ENCODE data around the gene CHML.

Gene CHML

GRCh38 chr1:241603731-241604245, 36.4 kb downstream of the CHML start:
- Histone ChIP-seq H3K9me3 (ENCODE audit: severe bottlenecking) (no peaks in the 10 kb centered on the region), H3K4me3 (ENCODE audit: low read depth, low read length) (no peak overlapping the region), H3K27ac (no peak overlapping the region), H3K36me3 (no peaks in the 10 kb centered on the region), H3K27me3 (ENCODE audit: insufficient read depth, low read depth, severe bottlenecking) (peaks cover 4% of the 10 kb centered on the region)
- TF ChIP-seq CTCF (IDR thresholded peaks at IDR 0.05; ENCODE audit: low read depth, low read length): no peak
- DNase-seq: no peak

GRCh38 chr1:241600496-241600901, 39.7 kb downstream of the CHML start:
- no peak for DNase-seq
- Histone ChIP-seq H3K4me3 (ENCODE audit: low read depth, low read length) (no peak overlapping the region), H3K27me3 (ENCODE audit: insufficient read depth, low read depth, severe bottlenecking) (peaks cover 4% of the 10 kb centered on the region), H3K27ac (no peak overlapping the region), H3K9me3 (ENCODE audit: severe bottlenecking) (no peaks in the 10 kb centered on the region), H3K36me3 (no peaks in the 10 kb centered on the region)
- no peak for TF ChIP-seq CTCF (IDR thresholded peaks at IDR 0.05; ENCODE audit: low read depth, low read length)

GRCh38 chr1:241598249-241598648, 41.9 kb downstream of the CHML start:
- no peaks in the 10 kb centered on the region for H3K9me3 ChIP-seq (ENCODE audit: severe bottlenecking)
- H3K27me3 ChIP-seq (ENCODE audit: insufficient read depth, low read depth, severe bottlenecking): peaks cover 4% of the 10 kb centered on the region
- DNase-seq: no peak
- no peak overlapping the region for H3K27ac ChIP-seq
- no peak for TF ChIP-seq CTCF (IDR thresholded peaks at IDR 0.05; ENCODE audit: low read depth, low read length)
- H3K4me3 ChIP-seq (ENCODE audit: low read depth, low read length): no peak overlapping the region
- H3K36me3 ChIP-seq: no peaks in the 10 kb centered on the region

- Histone ChIP-seq H3K27ac (no peak overlapping the region), H3K36me3 (no peaks in the 10 kb centered on the region), H3K9me3 (ENCODE audit: severe bottlenecking) (no peaks in the 10 kb centered on the region), H3K27me3 (ENCODE audit: insufficient read depth, low read depth, severe bottlenecking) (peaks cover 4% of the 10 kb centered on the region), H3K4me3 (ENCODE audit: low read depth, low read length) (no peak overlapping the region)
- DNase-seq: no peak
- TF ChIP-seq CTCF (IDR thresholded peaks at IDR 0.05; ENCODE audit: low read depth, low read length): no peak
Measured at GRCh38 chr1:241596633-241597032, 43.5 kb downstream of the CHML start.

- no peak for DNase-seq
Measured at GRCh38 chr1:241593186-241593585, 47.0 kb downstream of the CHML start.

More at GRCh38 chr1:241593186-241593585, 47.0 kb downstream of the CHML start:
- Histone ChIP-seq H3K36me3 (no peaks in the 10 kb centered on the region), H3K27me3 (ENCODE audit: insufficient read depth, low read depth, severe bottlenecking) (no peaks in the 10 kb centered on the region), H3K4me3 (ENCODE audit: low read depth, low read length) (no peak overlapping the region), H3K9me3 (ENCODE audit: severe bottlenecking) (no peaks in the 10 kb centered on the region), H3K27ac (no peak overlapping the region)
- no peak for TF ChIP-seq CTCF (IDR thresholded peaks at IDR 0.05; ENCODE audit: low read depth, low read length)

Data from WERI-Rb-1 (cell line).